BJ (cell line): ENCODE data around the gene KCND2. TPM values are rescaled to one million over a fixed set of nuclear protein-coding genes. Genes with fewer than 3 reads are reported as not detected.
"Not testable (repeated sequence)": the region's sequence is repeated elsewhere in the genome, so short reads cannot be mapped to it uniquely, and the experiment has no call there.

Experiments used
- CTCF ChIA-PET: fragments of 350-600 bp; formaldehyde crosslinking; extraction: SDS; loops from one replicate; lab custom pipeline; 2021; ENCODE audit warnings: antibody characterized with exemption, inconsistent platforms; lab: Yijun Ruan, JAX
- POLR2A ChIA-PET: fragments of 300-600 bp; sonication (Branson Sonifier 250); formaldehyde crosslinking; extraction: SDS; loops from one replicate; lab custom pipeline; 2021; ENCODE audit warnings: antibody characterized with exemption; lab: Charles Lee
- DNase-seq: peaks from one replicate; pipeline ENCODE4 v3.0.0-alpha.2; 2011; ENCODE audit warnings: low read depth
- H3K27me3 ChIP-seq: 2 replicates; pipeline ENCODE4 v1.6.0; 2011; ENCODE audit warnings: low read length; ENCODE audit not compliant: control insufficient read depth, insufficient read depth
- H3K36me3 ChIP-seq: 2 replicates; pipeline ENCODE4 v1.5.1; 2011; ENCODE audit warnings: low read length; ENCODE audit not compliant: control insufficient read depth, insufficient read depth
- H3K4me3 ChIP-seq: 2 replicates; pipeline ENCODE4 v1.5.1; 2011; ENCODE audit warnings: low read depth, mild to moderate bottlenecking, control low read depth, low read length
- polyA plus RNA-seq: library from polyadenylated mRNA; depleted of rRNA; stranded (reverse); fragments of >200 nt; gene quantifications from 2 replicates; pipeline ENCODE4 v1.2.3, GENCODE V29; 2011
- TF ChIP-seq, protein P1 (sequence below): IDR thresholded peaks from 2 replicates; pipeline ENCODE4 v1.5.1; 2011; ENCODE audit warnings: low read depth, mild to moderate bottlenecking, control low read depth, inconsistent platforms, low read length, moderate library complexity; ENCODE audit not compliant: insufficient read depth

Gene KCND2
- polyA plus RNA-seq, 1 experiment = not detected

DNA sequence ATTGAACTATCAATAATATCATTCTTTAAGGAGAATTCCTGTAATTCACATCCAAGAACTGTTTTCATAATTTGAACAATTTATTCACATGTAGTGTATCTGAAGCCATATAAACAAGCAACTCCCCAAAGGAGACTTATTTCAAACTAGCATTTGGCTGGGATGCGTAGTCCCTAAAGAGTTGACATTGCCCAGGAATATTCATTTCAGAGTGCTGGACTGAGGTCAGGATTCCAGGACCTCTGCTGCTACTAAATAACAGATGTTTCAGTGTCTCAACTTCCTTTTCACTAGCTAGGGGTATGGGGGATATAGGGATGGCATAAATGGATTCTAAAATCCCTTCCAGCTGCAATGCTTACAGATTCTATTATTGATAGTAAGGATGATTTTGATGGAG is 408.0 kb downstream of the KCND2 start:
- CTCF ChIA-PET = no interaction called here
- H3K27me3 ChIP-seq = no peaks in the 10 kb centered on the region

DNA sequence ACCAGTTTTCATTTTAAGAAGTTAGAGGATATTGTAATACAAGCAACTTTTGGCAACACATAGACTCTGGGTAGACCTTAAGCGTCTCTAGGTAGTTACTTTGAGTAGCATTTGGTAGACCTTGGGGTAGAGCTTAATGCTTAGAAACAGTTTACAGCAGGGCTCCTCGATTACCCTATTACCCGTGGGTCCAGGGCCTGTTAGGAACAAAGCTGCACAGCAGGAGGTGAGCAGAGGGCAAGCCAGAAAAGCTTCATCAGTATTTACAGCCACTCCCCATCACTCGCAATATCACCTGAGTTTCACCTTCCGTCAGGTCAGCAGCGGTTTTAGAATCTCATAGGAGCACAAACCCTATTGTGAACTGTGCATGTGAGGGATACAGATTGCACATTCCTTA is 411.5 kb downstream of the KCND2 start:
- CTCF ChIA-PET = interaction anchor here (0.7 kb wide), 1 partner anchor 23 kb away, joined by 3 read pairs; no protein-coding TSS in a partner anchor

More for the DNA sequence above, 408.0 kb downstream of the KCND2 start:
- Histone ChIP-seq H3K36me3 (no peaks in the 10 kb centered on the region), H3K4me3 (no peak overlapping the region)
- POLR2A ChIA-PET = no interaction called here
- no peak for DNase-seq
- TF ChIP-seq, protein P1, sequence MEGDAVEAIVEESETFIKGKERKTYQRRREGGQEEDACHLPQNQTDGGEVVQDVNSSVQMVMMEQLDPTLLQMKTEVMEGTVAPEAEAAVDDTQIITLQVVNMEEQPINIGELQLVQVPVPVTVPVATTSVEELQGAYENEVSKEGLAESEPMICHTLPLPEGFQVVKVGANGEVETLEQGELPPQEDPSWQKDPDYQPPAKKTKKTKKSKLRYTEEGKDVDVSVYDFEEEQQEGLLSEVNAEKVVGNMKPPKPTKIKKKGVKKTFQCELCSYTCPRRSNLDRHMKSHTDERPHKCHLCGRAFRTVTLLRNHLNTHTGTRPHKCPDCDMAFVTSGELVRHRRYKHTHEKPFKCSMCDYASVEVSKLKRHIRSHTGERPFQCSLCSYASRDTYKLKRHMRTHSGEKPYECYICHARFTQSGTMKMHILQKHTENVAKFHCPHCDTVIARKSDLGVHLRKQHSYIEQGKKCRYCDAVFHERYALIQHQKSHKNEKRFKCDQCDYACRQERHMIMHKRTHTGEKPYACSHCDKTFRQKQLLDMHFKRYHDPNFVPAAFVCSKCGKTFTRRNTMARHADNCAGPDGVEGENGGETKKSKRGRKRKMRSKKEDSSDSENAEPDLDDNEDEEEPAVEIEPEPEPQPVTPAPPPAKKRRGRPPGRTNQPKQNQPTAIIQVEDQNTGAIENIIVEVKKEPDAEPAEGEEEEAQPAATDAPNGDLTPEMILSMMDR = no peak

DNA sequence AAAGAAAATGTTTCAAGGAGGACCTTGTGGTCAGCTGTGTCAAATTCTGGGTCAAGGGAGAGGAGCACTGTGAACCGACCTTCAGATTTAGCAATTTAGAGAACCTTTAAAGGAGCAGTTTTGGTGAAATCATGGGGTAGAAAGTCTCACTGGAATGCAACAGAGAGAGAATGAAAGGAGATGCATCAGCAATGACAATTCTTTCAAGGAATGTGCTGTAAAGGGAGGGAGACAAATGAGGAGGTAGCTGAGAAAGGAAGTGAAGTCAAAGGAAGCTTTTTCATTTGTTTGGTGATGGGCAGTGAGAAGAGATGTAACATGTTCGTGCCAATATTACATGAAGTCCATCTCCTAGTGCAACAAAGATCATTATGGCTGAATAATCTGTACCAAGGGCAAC is 418.9 kb downstream of the KCND2 start:
- Histone ChIP-seq H3K36me3 (no peaks in the 10 kb centered on the region), H3K27me3 (no peaks in the 10 kb centered on the region), H3K4me3 (no peak overlapping the region)
- TF ChIP-seq, protein P1 = no peak
- no peak for DNase-seq
- CTCF ChIA-PET = no interaction called here
- POLR2A ChIA-PET = no interaction called here

More for the DNA sequence above, 411.5 kb downstream of the KCND2 start:
- TF ChIP-seq, protein P1 = no peak
- no peak for DNase-seq
- no peaks in the 10 kb centered on the region for H3K27me3 ChIP-seq
- no peak overlapping the region for H3K4me3 ChIP-seq
- H3K36me3 ChIP-seq = no peaks in the 10 kb centered on the region
- POLR2A ChIA-PET = no interaction called here

DNA sequence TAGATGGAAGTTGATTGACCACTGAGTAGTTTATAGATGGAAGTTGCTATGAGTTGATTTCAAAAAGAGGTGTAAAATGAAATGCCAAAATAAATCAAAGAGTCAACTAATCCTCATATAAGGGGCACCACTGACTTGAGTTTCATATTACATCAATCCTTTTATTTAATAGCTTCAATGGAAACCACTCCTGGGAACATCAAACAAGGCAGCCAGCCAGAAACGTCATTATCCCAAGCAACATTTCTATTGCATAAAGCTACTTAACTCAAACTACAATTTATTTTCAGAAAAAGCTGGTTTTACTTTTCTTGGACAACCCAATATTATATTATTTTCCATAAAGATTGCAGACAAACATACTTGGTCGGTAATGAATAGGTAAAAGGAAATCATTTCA is 422.9 kb downstream of the KCND2 start:
- no peak overlapping the region for H3K4me3 ChIP-seq
- DNase-seq = no peak
- H3K36me3 ChIP-seq = no peaks in the 10 kb centered on the region
- H3K27me3 ChIP-seq = no peaks in the 10 kb centered on the region
- TF ChIP-seq, protein P1 = no peak
- POLR2A ChIA-PET = no interaction called here
- CTCF ChIA-PET = no interaction called here

DNA sequence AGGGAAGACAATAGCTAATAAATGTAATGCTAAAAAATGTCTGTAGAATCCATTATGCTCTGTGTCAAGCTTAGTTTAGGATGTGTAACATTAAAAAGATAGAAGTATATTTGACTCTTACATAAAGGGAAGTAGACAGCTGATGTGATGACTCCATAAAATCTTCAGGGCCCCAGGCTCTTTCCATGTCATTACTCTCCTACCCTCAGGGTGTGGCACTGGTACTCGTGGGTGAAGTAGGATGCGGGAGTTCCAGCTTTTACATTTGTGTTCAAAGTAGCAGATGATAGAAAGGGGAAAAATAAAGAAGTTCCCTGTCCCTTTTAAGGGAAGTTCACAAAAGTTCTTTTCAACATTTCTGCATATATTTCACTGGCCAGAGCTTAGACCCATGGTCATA is 427.8 kb downstream of the KCND2 start:
- Histone ChIP-seq H3K27me3 (no peaks in the 10 kb centered on the region), H3K4me3 (no peak overlapping the region), H3K36me3 (no peaks in the 10 kb centered on the region)
- CTCF ChIA-PET = interaction anchor here (0.6 to 0.9 kb wide), 2 partner anchors 24 to 60 kb away, joined by 3 read pairs; no protein-coding TSS in a partner anchor
- TF ChIP-seq, protein P1 = no peak
- POLR2A ChIA-PET = no interaction called here
- DNase-seq = no peak

DNA sequence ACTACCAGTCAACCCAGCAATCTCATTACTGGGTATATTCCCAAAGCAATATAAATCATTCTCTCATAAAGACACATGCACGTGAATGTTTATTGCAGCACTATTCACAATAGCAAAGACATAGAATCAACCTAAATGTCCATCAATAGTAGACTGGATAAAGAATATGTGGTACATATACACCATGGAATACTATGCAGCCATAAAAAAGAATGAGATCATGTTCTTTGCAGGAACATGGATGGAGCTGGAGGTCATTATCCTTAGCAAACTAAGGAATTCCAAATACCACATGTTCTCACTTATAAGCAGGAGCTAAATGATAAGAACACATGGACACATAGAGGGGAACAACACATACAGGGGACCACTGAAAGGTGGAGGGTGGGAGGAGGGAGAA is 429.4 kb downstream of the KCND2 start:
- H3K36me3 ChIP-seq, CTCF ChIA-PET, DNase-seq, H3K4me3 ChIP-seq, H3K27me3 ChIP-seq, POLR2A ChIA-PET: not testable (repeated sequence)
